Measurements from ENCODE around the gene KIF12. TPM values are rescaled to one million over a fixed set of nuclear protein-coding genes. Genes with fewer than 3 reads are reported as not detected.
A peak's percentile ranks its signal among the peaks of the same experiment; 100 is the strongest.

The KIF12 gene
- total RNA-seq, 2 donors from 2014 or later: not detected

DNA sequence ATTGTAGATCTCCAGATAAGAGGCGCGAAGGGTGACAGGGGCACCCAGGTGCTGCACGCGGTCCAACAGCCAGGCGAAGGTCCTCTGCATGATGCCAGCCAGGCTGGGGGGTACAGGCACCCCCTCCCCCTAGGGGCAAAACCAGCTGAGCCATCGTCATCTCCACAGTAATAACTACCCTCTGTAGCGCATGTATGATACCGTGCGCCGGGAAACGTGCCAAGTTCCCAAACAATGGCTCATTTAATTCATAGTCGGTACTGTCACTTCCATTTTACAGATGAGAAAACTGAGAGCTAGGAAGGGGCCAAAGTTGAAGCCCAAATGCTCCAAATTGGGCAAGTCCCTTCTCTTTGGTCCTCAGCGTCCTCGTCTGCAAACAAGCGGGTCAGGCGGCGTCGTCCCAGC is 1.5 kb downstream of the KIF12 start:
- H3K4me3 ChIP-seq: peak overlapping the region; percentile 40 to 61
- no peak overlapping the region for H3K27ac ChIP-seq
- TF ChIP-seq, protein P1, sequence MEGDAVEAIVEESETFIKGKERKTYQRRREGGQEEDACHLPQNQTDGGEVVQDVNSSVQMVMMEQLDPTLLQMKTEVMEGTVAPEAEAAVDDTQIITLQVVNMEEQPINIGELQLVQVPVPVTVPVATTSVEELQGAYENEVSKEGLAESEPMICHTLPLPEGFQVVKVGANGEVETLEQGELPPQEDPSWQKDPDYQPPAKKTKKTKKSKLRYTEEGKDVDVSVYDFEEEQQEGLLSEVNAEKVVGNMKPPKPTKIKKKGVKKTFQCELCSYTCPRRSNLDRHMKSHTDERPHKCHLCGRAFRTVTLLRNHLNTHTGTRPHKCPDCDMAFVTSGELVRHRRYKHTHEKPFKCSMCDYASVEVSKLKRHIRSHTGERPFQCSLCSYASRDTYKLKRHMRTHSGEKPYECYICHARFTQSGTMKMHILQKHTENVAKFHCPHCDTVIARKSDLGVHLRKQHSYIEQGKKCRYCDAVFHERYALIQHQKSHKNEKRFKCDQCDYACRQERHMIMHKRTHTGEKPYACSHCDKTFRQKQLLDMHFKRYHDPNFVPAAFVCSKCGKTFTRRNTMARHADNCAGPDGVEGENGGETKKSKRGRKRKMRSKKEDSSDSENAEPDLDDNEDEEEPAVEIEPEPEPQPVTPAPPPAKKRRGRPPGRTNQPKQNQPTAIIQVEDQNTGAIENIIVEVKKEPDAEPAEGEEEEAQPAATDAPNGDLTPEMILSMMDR (IDR thresholded peaks at IDR 0.05): no peak
- H3K27me3 ChIP-seq: no peaks in the 10 kb centered on the region
- H3K4me1 ChIP-seq: peaks cover 0 to 16% of the 10 kb centered on the region in 2 donors
- no peaks in the 10 kb centered on the region for H3K36me3 ChIP-seq
- H3K9me3 ChIP-seq: no peaks in the 10 kb centered on the region
- DNase-seq (ENCODE audit: low spot score): no peak

DNA sequence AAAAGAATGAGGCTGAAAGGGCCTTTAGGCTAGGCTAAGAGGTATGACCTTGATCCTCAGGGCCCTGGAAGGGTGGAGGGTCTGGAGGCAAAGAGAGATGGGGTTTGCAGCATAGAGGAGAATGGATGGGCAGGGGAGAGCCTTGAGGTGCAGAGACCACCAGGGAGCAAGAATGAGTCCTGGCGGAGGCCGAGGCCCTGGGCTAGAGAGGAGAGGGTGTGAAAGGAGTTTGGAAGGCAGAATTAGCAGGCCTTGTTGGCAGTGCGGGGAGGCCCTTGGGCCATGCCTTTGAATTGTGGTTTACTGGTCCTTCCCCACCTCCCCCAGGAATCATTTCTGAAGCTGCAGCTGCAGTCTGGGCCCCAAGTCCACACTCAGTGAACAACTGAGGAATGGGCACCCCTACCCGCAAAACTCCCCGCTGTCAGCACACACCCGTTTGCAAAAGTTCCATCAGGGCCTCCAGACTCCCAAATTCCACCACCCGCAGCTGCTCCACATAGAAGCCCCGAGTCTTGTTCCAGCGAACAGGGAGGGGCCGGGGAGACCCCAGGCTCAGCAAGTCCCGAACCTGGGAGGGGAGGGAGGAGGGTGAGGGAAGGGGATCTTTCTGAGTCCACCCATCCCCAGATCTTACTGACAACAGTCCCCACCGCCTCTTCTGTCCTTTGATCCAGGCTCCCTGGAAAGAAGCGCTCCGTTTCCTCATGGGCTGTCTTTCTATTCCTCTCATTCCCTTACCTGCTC is 2.1 kb downstream of the KIF12 start:
- H3K9me3 ChIP-seq: no peaks in the 10 kb centered on the region
- no peaks in the 10 kb centered on the region for H3K36me3 ChIP-seq
- no peaks in the 10 kb centered on the region for H3K27me3 ChIP-seq
- TF ChIP-seq, protein P1 (IDR thresholded peaks at IDR 0.05): no peak
- H3K4me3 ChIP-seq: no peak overlapping the region
- H3K27ac ChIP-seq: no peak overlapping the region
- DNase-seq (ENCODE audit: low spot score): no peak
- H3K4me1 ChIP-seq: peaks cover 0 to 16% of the 10 kb centered on the region in 2 donors

DNA sequence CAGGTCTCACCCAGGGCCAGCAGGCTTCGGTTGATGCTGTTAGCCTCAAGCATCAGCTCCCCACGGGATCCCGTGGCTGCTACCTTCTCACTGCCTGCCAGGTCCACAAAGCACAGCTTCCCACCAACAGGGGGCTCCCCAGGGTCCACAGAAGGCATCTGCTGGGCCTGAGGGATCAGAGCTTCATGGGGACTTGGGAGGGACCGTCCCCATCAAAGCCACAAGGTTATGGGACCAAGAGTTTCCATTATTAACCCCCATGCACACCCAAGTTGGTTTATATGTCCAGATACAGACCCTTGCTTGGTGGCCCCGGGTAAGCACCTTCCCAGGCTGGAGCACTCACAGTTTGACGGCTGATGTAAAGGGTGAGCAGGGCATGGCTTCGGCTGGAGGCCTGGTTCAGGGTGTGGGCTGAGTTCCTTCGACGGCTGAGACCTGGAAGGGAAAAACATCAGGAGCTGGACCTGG is 3.0 kb downstream of the KIF12 start:
- no peak overlapping the region for H3K4me3 ChIP-seq
- no peak overlapping the region for H3K27ac ChIP-seq
- peaks cover 0 to 16% of the 10 kb centered on the region in 2 donors for H3K4me1 ChIP-seq
- TF ChIP-seq, protein P1 (IDR thresholded peaks at IDR 0.05): no peak
- no peaks in the 10 kb centered on the region for H3K36me3 ChIP-seq
- H3K9me3 ChIP-seq: no peaks in the 10 kb centered on the region
- H3K27me3 ChIP-seq: no peaks in the 10 kb centered on the region
- DNase-seq (ENCODE audit: low spot score): no peak

DNA sequence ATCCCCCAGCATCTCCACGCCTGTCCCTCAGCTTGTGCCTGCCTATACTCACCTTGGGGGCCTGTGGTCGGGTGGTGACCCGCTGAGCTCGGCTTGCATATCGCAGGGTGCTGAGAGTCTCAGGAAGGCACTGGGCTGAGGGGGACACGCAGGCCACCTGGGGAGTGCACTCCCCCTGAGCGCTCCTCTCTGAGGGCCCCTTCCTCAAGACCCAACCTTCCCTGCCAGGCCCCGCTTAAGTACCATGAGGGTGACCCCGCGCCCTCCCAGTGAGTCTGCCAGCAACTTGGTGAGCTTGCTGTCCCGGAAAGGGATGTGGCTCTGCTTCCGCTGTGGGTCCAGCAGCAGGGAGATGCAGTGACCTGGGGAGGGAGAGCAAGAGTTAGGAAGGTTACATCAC is 4.1 kb downstream of the KIF12 start:
- H3K4me3 ChIP-seq: no peak overlapping the region
- no peaks in the 10 kb centered on the region for H3K9me3 ChIP-seq
- TF ChIP-seq, protein P1 (IDR thresholded peaks at IDR 0.05): no peak
- H3K4me1 ChIP-seq: peaks cover 0 to 16% of the 10 kb centered on the region in 2 donors
- H3K36me3 ChIP-seq: no peaks in the 10 kb centered on the region
- DNase-seq (ENCODE audit: low spot score): no peak
- H3K27ac ChIP-seq: no peak overlapping the region
- H3K27me3 ChIP-seq: no peaks in the 10 kb centered on the region

DNA sequence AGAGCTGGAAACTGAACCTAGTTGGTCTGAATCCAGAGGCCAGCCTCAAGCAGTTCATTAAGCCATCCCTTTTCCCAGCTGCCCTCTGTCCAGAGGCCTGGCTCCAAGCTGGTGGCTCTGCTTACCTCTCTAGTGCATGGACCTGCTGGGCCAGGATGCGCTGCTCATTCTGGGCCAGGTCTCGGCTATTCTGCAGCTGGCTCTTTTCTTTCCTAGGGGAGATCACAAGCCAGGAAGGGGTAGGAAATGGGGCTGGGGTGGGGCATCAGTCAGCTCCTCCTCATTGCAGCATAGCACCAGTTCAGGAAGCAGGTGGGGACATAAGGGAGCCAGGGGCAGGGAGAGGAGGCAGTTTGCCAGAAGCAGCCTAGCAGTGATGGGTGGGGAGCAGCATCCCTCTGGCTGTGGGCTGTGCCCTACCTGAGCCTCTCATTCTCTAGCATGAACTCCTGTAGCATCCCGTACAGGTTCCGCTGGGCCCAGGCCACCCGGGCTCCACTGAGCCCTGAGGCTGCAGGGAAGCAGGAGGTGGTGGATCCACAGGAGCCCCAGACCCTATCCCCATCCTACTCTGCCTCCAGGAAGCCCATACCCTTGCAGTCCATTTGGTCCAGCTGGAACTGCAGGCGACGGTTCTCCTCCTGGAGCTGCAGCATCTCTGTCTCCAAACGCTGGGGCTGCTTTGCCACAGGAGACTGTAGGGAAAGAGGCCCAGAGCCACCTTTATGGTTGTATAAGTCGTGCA is 5.2 kb downstream of the KIF12 start:
- Histone ChIP-seq H3K36me3 (no peaks in the 10 kb centered on the region), H3K4me1 (peaks cover 0 to 14% of the 10 kb centered on the region in 2 donors), H3K4me3 (no peak overlapping the region), H3K27ac (no peak overlapping the region), H3K27me3 (no peaks in the 10 kb centered on the region), H3K9me3 (no peaks in the 10 kb centered on the region)
- DNase-seq (ENCODE audit: low spot score): no peak
- TF ChIP-seq, protein P1 (IDR thresholded peaks at IDR 0.05): no peak

All from right atrium auricular region (tissue), 2 donors.